Right lobe of liver (tissue), 4 donors: ENCODE data around the gene ARFGAP1.

Source experiments
- POLR2A ChIP-seq: fragments of 450-650 bp; IDR thresholded peaks from one replicate; pipeline ENCODE4 v1.6.1; 2017; ENCODE audit warnings: antibody characterized with exemption, mild to moderate bottlenecking
- TF ChIP-seq, protein P1 (sequence below), 4 donors: fragments of 200-600 bp in 3 of 4; fragments of 450-650 bp in 1 of 4; IDR thresholded peaks; one replicate each; pipeline versions ENCODE4 v1.5.1 to v1.8.0; 2016 to 2022; ENCODE audit warnings: antibody characterized with exemption in 4 of 4, mild to moderate bottlenecking in 2 of 4
- donor health status: DM: no; HTN: no; CAD: no.
- donor health status: DM: no; HTN: no; CAD: no.
- donor health status: DM: no; HTN: yes; CAD: no.

DNA sequence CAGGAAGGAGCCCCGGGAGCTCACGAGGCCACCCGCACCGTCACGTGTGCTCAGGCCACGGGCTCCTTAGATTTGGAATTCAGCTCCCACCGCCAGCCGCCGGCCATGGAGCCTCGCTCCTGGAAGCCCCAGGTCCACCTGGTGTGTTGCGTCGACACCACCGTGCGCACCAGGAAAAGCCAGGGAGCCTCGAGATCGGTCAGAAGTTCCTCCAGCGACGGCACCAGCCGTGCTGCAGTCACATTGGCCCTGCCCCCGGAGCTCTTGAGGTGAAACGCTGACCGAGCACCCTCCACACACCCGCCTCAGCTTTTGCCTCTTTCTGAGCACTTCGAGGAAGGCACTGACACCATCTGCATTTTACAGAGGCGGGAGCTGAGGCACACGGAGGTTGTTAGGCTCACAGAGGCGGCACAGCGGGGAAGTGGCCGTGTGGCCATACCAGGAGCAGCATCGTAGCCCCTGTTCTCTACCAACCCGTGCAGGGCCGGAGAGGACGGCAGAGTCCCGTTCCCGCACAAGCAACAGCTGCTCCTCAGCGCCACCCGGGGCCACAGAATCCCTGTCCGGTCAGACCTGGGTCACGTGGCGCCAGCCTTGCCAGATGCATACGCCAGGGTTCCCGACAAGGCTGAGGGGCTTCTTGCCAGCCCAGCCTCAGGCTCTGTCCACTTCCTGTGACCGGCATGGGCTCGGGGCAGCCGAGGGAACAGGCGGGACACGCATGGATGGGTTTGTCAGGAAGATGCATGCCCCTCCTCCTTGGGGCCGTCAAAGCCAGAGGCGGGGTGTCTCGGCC is 25.9 kb upstream of the ARFGAP1 start:
- TF ChIP-seq, protein P1, sequence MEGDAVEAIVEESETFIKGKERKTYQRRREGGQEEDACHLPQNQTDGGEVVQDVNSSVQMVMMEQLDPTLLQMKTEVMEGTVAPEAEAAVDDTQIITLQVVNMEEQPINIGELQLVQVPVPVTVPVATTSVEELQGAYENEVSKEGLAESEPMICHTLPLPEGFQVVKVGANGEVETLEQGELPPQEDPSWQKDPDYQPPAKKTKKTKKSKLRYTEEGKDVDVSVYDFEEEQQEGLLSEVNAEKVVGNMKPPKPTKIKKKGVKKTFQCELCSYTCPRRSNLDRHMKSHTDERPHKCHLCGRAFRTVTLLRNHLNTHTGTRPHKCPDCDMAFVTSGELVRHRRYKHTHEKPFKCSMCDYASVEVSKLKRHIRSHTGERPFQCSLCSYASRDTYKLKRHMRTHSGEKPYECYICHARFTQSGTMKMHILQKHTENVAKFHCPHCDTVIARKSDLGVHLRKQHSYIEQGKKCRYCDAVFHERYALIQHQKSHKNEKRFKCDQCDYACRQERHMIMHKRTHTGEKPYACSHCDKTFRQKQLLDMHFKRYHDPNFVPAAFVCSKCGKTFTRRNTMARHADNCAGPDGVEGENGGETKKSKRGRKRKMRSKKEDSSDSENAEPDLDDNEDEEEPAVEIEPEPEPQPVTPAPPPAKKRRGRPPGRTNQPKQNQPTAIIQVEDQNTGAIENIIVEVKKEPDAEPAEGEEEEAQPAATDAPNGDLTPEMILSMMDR (IDR thresholded peaks at IDR 0.05) = no peak
- TF ChIP-seq POLR2A = no peak
